Jurkat, Clone E6-1 (cell line): ENCODE results near the gene IRF9.

ENCODE experiments used
- DNase-seq: peaks from one replicate; pipeline ENCODE4 v3.0.0-alpha.2; 2011; ENCODE audit warnings: low read depth, low spot score
- H3K4me3 ChIP-seq: 2 replicates; pipeline ENCODE4 v1.5.1; 2011; ENCODE audit warnings: mild to moderate bottlenecking, low read length, control low read depth, moderate library complexity

Gene IRF9

GRCh38 chr14:24130717-24131548, 30.1 kb upstream of the IRF9 start:
- DNase-seq, result no peak
- no peak overlapping the region for H3K4me3 ChIP-seq

GRCh38 chr14:24131549-24131966, 29.5 kb upstream of the IRF9 start:
- H3K4me3 ChIP-seq, result no peak overlapping the region
- DNase-seq, result no peak

GRCh38 chr14:24132061-24132685, 28.9 kb upstream of the IRF9 start:
- H3K4me3 ChIP-seq, result no peak overlapping the region
- DNase-seq, result no peak

GRCh38 chr14:24132976-24133375, 28.1 kb upstream of the IRF9 start:
- no peak overlapping the region for H3K4me3 ChIP-seq
- no peak for DNase-seq

- no peak overlapping the region for H3K4me3 ChIP-seq
- no peak for DNase-seq
Measured at GRCh38 chr14:24133735-24134134, 27.3 kb upstream of the IRF9 start.

- H3K4me3 ChIP-seq, result peak overlapping the region; percentile 83
- DNase-seq, result no peak
Measured at GRCh38 chr14:24135584-24135833, 25.6 kb upstream of the IRF9 start.

GRCh38 chr14:24135834-24136683, 25.0 kb upstream of the IRF9 start, which contains the start of gene PSME1:
TSS of gene PSME1 (plus strand) at chr14:24136194. CDS start at chr14:24136263, 69 bp downstream.
- DNase-seq, result peak; percentile 82

GRCh38 chr14:24136684-24137528, 24.2 kb upstream of the IRF9 start:
- no peak for DNase-seq
- peak overlapping the region; percentile 83 for H3K4me3 ChIP-seq

More at GRCh38 chr14:24135834-24136683, 25.0 kb upstream of the IRF9 start, which contains the start of gene PSME1:
- peak within 1 kb of the TSS; percentile 83 for H3K4me3 ChIP-seq

- H3K4me3 ChIP-seq, result no peak overlapping the region
- DNase-seq, result no peak
Measured at GRCh38 chr14:24137529-24138395, 23.3 kb upstream of the IRF9 start.

GRCh38 chr14:24138396-24139271, 22.4 kb upstream of the IRF9 start:
- H3K4me3 ChIP-seq, result no peak overlapping the region
- DNase-seq, result no peak

- DNase-seq, result no peak
- no peak overlapping the region for H3K4me3 ChIP-seq
Measured at GRCh38 chr14:24139272-24139934, 21.7 kb upstream of the IRF9 start.

GRCh38 chr14:24141097-24141880, 19.8 kb upstream of the IRF9 start, which contains the start of gene EMC9:
TSS of gene EMC9 (minus strand) at chr14:24141591. CDS start at chr14:24141304, 287 bp downstream.
- peak within 1 kb of the TSS; percentile 96 for H3K4me3 ChIP-seq
- DNase-seq, result peak; percentile 99

GRCh38 chr14:24143511-24143910, 17.6 kb upstream of the IRF9 start:
- H3K4me3 ChIP-seq, result no peak overlapping the region
- DNase-seq, result no peak

GRCh38 chr14:24144451-24144850, 16.6 kb upstream of the IRF9 start:
- no peak overlapping the region for H3K4me3 ChIP-seq
- DNase-seq, result no peak

GRCh38 chr14:24145219-24145618, 15.8 kb upstream of the IRF9 start:
- peak overlapping the region; percentile 97 for H3K4me3 ChIP-seq
- DNase-seq, result no peak
